Astrocyte (in vitro differentiated cells and primary cell): ENCODE data around the gene SHISA2. TPM values are rescaled to one million over a fixed set of nuclear protein-coding genes. Genes with fewer than 3 reads are reported as not detected.

Experiments used
- DNase-seq: peaks from one replicate; pipeline ENCODE4 v3.0.0-alpha.2; 2010; ENCODE audit warnings: low read depth
- FAIRE-seq: peaks from 2 replicates; lab custom pipeline; 2011; peaks lifted over from hg19 to GRCh38; lab: Jason Lieb, UNC
- H2AFZ ChIP-seq: 2 replicates; pipeline ENCODE4 v1.6.0; 2012; ENCODE audit warnings: low read depth, low read length, inconsistent platforms
- H3K27ac ChIP-seq: 2 replicates; pipeline ENCODE4 v1.5.1; 2011; ENCODE audit warnings: low read depth, low read length, inconsistent platforms
- H3K27me3 ChIP-seq: 2 replicates; pipeline ENCODE4 v1.6.0; 2011; ENCODE audit warnings: low read length, inconsistent platforms; ENCODE audit not compliant: insufficient read depth
- H3K36me3 ChIP-seq: 2 replicates; pipeline ENCODE4 v1.5.1; 2011; ENCODE audit warnings: low read length, inconsistent platforms; ENCODE audit not compliant: insufficient read depth
- H3K4me1 ChIP-seq: 2 replicates; pipeline ENCODE4 v1.5.1; 2011; ENCODE audit warnings: low read length, inconsistent platforms; ENCODE audit not compliant: insufficient read depth
- H3K4me2 ChIP-seq: 2 replicates; pipeline ENCODE4 v1.6.0; 2012; ENCODE audit warnings: low read length, inconsistent platforms
- H3K4me3 ChIP-seq: 2 replicates; pipeline ENCODE4 v1.5.1; 2011; ENCODE audit warnings: low read depth, mild to moderate bottlenecking, low read length, inconsistent platforms; ENCODE audit not compliant: insufficient read depth
- H3K79me2 ChIP-seq: 2 replicates; pipeline ENCODE4 v1.6.0; 2012; ENCODE audit warnings: mild to moderate bottlenecking, low read length, inconsistent platforms; ENCODE audit not compliant: insufficient read depth
- H3K9ac ChIP-seq: 2 replicates; pipeline ENCODE4 v1.6.0; 2012; ENCODE audit warnings: mild to moderate bottlenecking, low read length, inconsistent platforms
- H3K9me3 ChIP-seq: 2 replicates; pipeline ENCODE4 v1.5.1; 2012; ENCODE audit warnings: low read depth, mild to moderate bottlenecking, low read length, inconsistent platforms; ENCODE audit not compliant: insufficient read depth
- H4K20me1 ChIP-seq: 2 replicates; pipeline ENCODE4 v1.6.0; 2012; ENCODE audit warnings: low read length, inconsistent platforms; ENCODE audit not compliant: insufficient read depth
- H3K27ac Mint-ChIP-seq: one replicate; pipeline ENCODE4 v1.8.0; 2021; ENCODE audit warnings: mild to moderate bottlenecking, mixed read lengths; ENCODE audit not compliant: unreplicated experiment
- H3K27me3 Mint-ChIP-seq: one replicate; pipeline ENCODE4 v1.8.0; 2021; ENCODE audit warnings: low read depth, mixed read lengths; ENCODE audit not compliant: unreplicated experiment
- H3K36me3 Mint-ChIP-seq: one replicate; pipeline ENCODE4 v1.8.0; 2021; ENCODE audit warnings: low read depth, mixed read lengths; ENCODE audit not compliant: unreplicated experiment
- H3K4me1 Mint-ChIP-seq: one replicate; pipeline ENCODE4 v1.8.0; 2021; ENCODE audit warnings: low read depth, mixed read lengths; ENCODE audit not compliant: unreplicated experiment
- H3K4me3 Mint-ChIP-seq: one replicate; pipeline ENCODE4 v1.8.0; 2021; ENCODE audit warnings: mild to moderate bottlenecking, moderate library complexity, mixed read lengths; ENCODE audit not compliant: unreplicated experiment
- H3K9me3 Mint-ChIP-seq: one replicate; pipeline ENCODE4 v1.8.0; 2021; ENCODE audit warnings: mild to moderate bottlenecking, mixed read lengths; ENCODE audit not compliant: unreplicated experiment
- EZH2 ChIP-seq: IDR thresholded peaks from 2 replicates; pipeline ENCODE4 v1.6.1; 2012; ENCODE audit warnings: mild to moderate bottlenecking, low read length, inconsistent platforms; ENCODE audit not compliant: insufficient read depth
- total RNA-seq: library from RNA; stranded (reverse); gene quantifications from 2 replicates; pipeline ENCODE4 v1.2.1, GENCODE V29; 2021
- TF ChIP-seq, protein P1 (sequence below): IDR thresholded peaks from 2 replicates; pipeline ENCODE4 v1.5.1; 2011; ENCODE audit warnings: low read depth, mild to moderate bottlenecking, inconsistent platforms, low read length, moderate library complexity; ENCODE audit not compliant: insufficient read depth

SHISA2 gene
- total RNA-seq, 1 donor from 2014 or later: 6.0 TPM

DNA sequence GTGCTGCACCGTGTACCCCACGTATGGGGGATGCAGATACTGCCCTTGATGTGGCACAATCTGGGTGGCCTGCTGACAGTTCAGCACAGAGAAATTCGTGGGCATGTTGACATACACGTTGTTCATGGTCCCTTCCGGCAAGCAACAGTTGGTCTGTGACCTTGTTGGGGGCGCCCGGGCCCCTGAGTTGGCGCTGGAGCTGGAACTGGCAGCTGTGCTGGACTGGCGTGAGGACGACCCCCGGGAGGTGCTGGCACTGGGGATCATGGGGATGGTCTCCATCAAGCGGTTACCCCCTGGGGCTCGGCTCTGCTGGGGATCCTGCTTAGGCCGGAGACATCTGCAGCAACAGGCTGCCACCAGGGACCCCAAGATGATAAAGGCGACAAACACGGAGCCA lies 5.2 kb downstream of the SHISA2 start:
- H3K27me3 Mint-ChIP-seq: peaks cover 27% of the 10 kb centered on the region
- peaks cover 3% of the 10 kb centered on the region for H3K36me3 ChIP-seq
- H3K4me2 ChIP-seq: no peak overlapping the region
- H3K4me1 ChIP-seq: peaks cover 13% of the 10 kb centered on the region
- H3K9ac ChIP-seq: no peak overlapping the region
- no peaks in the 10 kb centered on the region for H3K9me3 ChIP-seq
- no peak overlapping the region for H3K4me3 Mint-ChIP-seq
- H3K36me3 Mint-ChIP-seq: no peaks in the 10 kb centered on the region
- no peaks in the 10 kb centered on the region for H3K27me3 ChIP-seq
- no peak overlapping the region for H3K4me3 ChIP-seq
- no peaks in the 10 kb centered on the region for H3K9me3 Mint-ChIP-seq
- FAIRE-seq (no peak), DNase-seq (no peak)
- H3K27ac ChIP-seq: no peak overlapping the region
- H3K79me2 ChIP-seq: peaks cover 38% of the 10 kb centered on the region
- H4K20me1 ChIP-seq: peaks cover 3% of the 10 kb centered on the region
- peaks cover 2% of the 10 kb centered on the region for H3K4me1 Mint-ChIP-seq
- no peak overlapping the region for H2AFZ ChIP-seq
- TF ChIP-seq EZH2: no peak
- TF ChIP-seq, protein P1, sequence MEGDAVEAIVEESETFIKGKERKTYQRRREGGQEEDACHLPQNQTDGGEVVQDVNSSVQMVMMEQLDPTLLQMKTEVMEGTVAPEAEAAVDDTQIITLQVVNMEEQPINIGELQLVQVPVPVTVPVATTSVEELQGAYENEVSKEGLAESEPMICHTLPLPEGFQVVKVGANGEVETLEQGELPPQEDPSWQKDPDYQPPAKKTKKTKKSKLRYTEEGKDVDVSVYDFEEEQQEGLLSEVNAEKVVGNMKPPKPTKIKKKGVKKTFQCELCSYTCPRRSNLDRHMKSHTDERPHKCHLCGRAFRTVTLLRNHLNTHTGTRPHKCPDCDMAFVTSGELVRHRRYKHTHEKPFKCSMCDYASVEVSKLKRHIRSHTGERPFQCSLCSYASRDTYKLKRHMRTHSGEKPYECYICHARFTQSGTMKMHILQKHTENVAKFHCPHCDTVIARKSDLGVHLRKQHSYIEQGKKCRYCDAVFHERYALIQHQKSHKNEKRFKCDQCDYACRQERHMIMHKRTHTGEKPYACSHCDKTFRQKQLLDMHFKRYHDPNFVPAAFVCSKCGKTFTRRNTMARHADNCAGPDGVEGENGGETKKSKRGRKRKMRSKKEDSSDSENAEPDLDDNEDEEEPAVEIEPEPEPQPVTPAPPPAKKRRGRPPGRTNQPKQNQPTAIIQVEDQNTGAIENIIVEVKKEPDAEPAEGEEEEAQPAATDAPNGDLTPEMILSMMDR: no peak
- no peak overlapping the region for H3K27ac Mint-ChIP-seq

DNA sequence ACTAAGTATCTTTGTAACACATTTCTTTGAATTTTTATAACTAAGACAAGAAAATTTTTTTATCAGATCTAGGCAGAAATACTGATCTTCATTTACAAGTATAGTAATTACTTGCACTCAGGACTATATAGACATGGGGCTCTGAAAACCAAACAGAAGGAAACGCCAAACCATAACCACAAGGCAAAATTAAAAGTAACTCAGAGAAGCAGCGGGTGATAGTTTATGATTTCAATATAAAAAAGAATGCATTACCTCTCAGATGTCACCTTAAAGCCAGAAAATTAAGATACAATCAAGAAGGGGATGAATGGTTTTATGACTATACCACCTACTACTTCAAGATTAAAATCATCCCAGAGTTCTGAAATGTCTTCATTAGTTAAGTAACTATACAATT lies 6.7 kb downstream of the SHISA2 start:
- peaks cover 3% of the 10 kb centered on the region for H4K20me1 ChIP-seq
- no peak for DNase-seq
- no peak overlapping the region for H3K4me2 ChIP-seq
- no peak overlapping the region for H2AFZ ChIP-seq
- no peak overlapping the region for H3K27ac ChIP-seq
- peaks cover 2% of the 10 kb centered on the region for H3K4me1 Mint-ChIP-seq
- no peak overlapping the region for H3K4me3 Mint-ChIP-seq
- H3K4me3 ChIP-seq: no peak overlapping the region
- H3K36me3 ChIP-seq: peaks cover 3% of the 10 kb centered on the region
- no peak overlapping the region for H3K9ac ChIP-seq
- H3K79me2 ChIP-seq: peaks cover 32% of the 10 kb centered on the region
- no peaks in the 10 kb centered on the region for H3K27me3 ChIP-seq
- no peaks in the 10 kb centered on the region for H3K36me3 Mint-ChIP-seq
- TF ChIP-seq EZH2: no peak
- TF ChIP-seq, protein P1: no peak
- H3K27me3 Mint-ChIP-seq: peaks cover 27% of the 10 kb centered on the region
- H3K9me3 Mint-ChIP-seq: no peaks in the 10 kb centered on the region
- FAIRE-seq: no peak
- no peaks in the 10 kb centered on the region for H3K9me3 ChIP-seq
- peaks cover 13% of the 10 kb centered on the region for H3K4me1 ChIP-seq
- H3K27ac Mint-ChIP-seq: no peak overlapping the region

DNA sequence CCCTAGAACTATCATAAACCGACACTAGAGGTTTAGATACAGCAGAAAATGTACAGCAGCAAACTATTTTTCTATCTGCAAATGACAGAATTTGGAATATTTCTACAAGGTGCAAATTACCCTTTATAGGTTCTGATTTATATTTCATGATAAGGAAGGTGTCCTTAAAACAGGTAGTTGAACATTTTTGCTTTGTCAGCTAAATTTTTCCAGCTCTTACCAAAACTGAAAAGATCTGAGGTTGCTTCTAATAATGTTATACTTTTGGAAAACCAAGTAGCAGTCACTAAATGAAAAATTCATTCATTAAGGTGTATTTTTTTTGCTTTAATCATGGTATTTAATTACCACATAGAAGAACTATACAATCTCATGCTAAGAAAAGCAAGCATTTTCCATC lies 9.0 kb downstream of the SHISA2 start:
- H3K4me1 Mint-ChIP-seq: no peaks in the 10 kb centered on the region
- Histone ChIP-seq H3K36me3 (peaks cover 3% of the 10 kb centered on the region), H3K79me2 (peaks cover 15% of the 10 kb centered on the region), H4K20me1 (peaks cover 3% of the 10 kb centered on the region), H3K4me2 (no peak overlapping the region), H3K4me3 (no peak overlapping the region), H3K27ac (no peak overlapping the region), H3K27me3 (no peaks in the 10 kb centered on the region), H2AFZ (no peak overlapping the region), H3K9ac (no peak overlapping the region), H3K4me1 (no peaks in the 10 kb centered on the region), H3K9me3 (no peaks in the 10 kb centered on the region)
- H3K27ac Mint-ChIP-seq: no peak overlapping the region
- no peak overlapping the region for H3K4me3 Mint-ChIP-seq
- H3K27me3 Mint-ChIP-seq: peaks cover 13% of the 10 kb centered on the region
- no peak for DNase-seq
- H3K9me3 Mint-ChIP-seq: no peaks in the 10 kb centered on the region
- TF ChIP-seq, protein P1: no peak
- TF ChIP-seq EZH2: no peak
- H3K36me3 Mint-ChIP-seq: no peaks in the 10 kb centered on the region
- FAIRE-seq: no peak
